ENCODE results near the gene TRIM37.

The TRIM37 gene

GRCh38 chr17:58932956-58933355 lies 173.7 kb downstream of the TRIM37 start:
- TF ChIP-seq CTCF (IDR thresholded peaks at IDR 0.05; ENCODE audit: insufficient read depth, low read depth, low read length, missing control alignments), result no peak
- DNase-seq (ENCODE audit: low read depth), result no peak
- no peak overlapping the region for H3K4me3 ChIP-seq (ENCODE audit: low read depth, low read length)
